Measurements from ENCODE around the gene SLC38A5.

Gene SLC38A5

GRCh38 chrX:48490661-48491060 is 20.6 kb upstream of the SLC38A5 start:
- no peak for DNase-seq

- DNase-seq, result no peak
These were observed 19.8 kb upstream of the SLC38A5 start for GRCh38 chrX:48489892-48490291.

GRCh38 chrX:48489296-48489695 is 19.2 kb upstream of the SLC38A5 start:
- no peak for DNase-seq

- DNase-seq, result no peak
These were observed 18.0 kb upstream of the SLC38A5 start for GRCh38 chrX:48488034-48488433.

- DNase-seq, result no peak
These were observed 17.3 kb upstream of the SLC38A5 start for GRCh38 chrX:48487362-48487798.

- no peak for DNase-seq
These were observed 12.5 kb upstream of the SLC38A5 start for GRCh38 chrX:48482526-48482925.

GRCh38 chrX:48480583-48480982 is 10.5 kb upstream of the SLC38A5 start:
- no peak for DNase-seq

GRCh38 chrX:48480142-48480541 is 10.1 kb upstream of the SLC38A5 start:
- DNase-seq, result no peak

GRCh38 chrX:48478806-48479205 is 8.7 kb upstream of the SLC38A5 start:
- DNase-seq, result no peak

- DNase-seq, result no peak
These were observed 8.1 kb upstream of the SLC38A5 start for GRCh38 chrX:48477960-48478755.

- no peak for DNase-seq
These were observed 6.9 kb upstream of the SLC38A5 start for GRCh38 chrX:48476919-48477318.

GRCh38 chrX:48475774-48476577 is 5.9 kb upstream of the SLC38A5 start, which contains the start of gene FTSJ1:
Gene FTSJ1, plus strand, starts transcription at chrX:48476199. Its CDS starts 1,849 bp downstream, at chrX:48478048.
- peak; percentile 74 to 95 (median 84) for DNase-seq

- no peak for DNase-seq
These were observed 5.2 kb upstream of the SLC38A5 start for GRCh38 chrX:48475296-48475695.

- DNase-seq, result no peak
These were observed 4.5 kb upstream of the SLC38A5 start for GRCh38 chrX:48474581-48474980.

- DNase-seq, result no peak
These were observed 4.1 kb upstream of the SLC38A5 start for GRCh38 chrX:48474127-48474526.

- no peak for DNase-seq
These were observed 3.6 kb upstream of the SLC38A5 start for GRCh38 chrX:48473704-48473990.

GRCh38 chrX:48472851-48473703 is 3.0 kb upstream of the SLC38A5 start:
- no peak for DNase-seq

- no peak for DNase-seq
These were observed 2.2 kb upstream of the SLC38A5 start for GRCh38 chrX:48472225-48472624.

GRCh38 chrX:48471504-48471903 is 1.4 kb upstream of the SLC38A5 start:
- DNase-seq, result no peak

GRCh38 chrX:48470833-48471118 is 716 bp upstream of the SLC38A5 start:
- DNase-seq, result no peak

- DNase-seq, result peak in 2 of 5 donors; percentile 12 to 40
These were observed 1.1 kb downstream of the SLC38A5 start for GRCh38 chrX:48468693-48469691.

GRCh38 chrX:48468247-48468671 is 1.8 kb downstream of the SLC38A5 start:
- DNase-seq, result peak in 2 of 5 donors; percentile 14 to 34
